Astrocyte (in vitro differentiated cells and primary cell): ENCODE measurements around the gene LY6G5B. TPM values are rescaled to one million over a fixed set of nuclear protein-coding genes. Genes with fewer than 3 reads are reported as not detected.
A peak's percentile ranks its signal among the peaks of the same experiment; 100 is the strongest.

Experiments used
- DNase-seq: peaks from one replicate; pipeline ENCODE4 v3.0.0-alpha.2; 2010; ENCODE audit warnings: low read depth
- FAIRE-seq: peaks from 2 replicates; lab custom pipeline; 2011; peaks lifted over from hg19 to GRCh38; lab: Jason Lieb, UNC
- H2AFZ ChIP-seq: 2 replicates; pipeline ENCODE4 v1.6.0; 2012; ENCODE audit warnings: low read depth, low read length, inconsistent platforms
- H3K27ac ChIP-seq: 2 replicates; pipeline ENCODE4 v1.5.1; 2011; ENCODE audit warnings: low read depth, low read length, inconsistent platforms
- H3K27me3 ChIP-seq: 2 replicates; pipeline ENCODE4 v1.6.0; 2011; ENCODE audit warnings: low read length, inconsistent platforms; ENCODE audit not compliant: insufficient read depth
- H3K36me3 ChIP-seq: 2 replicates; pipeline ENCODE4 v1.5.1; 2011; ENCODE audit warnings: low read length, inconsistent platforms; ENCODE audit not compliant: insufficient read depth
- H3K4me1 ChIP-seq: 2 replicates; pipeline ENCODE4 v1.5.1; 2011; ENCODE audit warnings: low read length, inconsistent platforms; ENCODE audit not compliant: insufficient read depth
- H3K4me2 ChIP-seq: 2 replicates; pipeline ENCODE4 v1.6.0; 2012; ENCODE audit warnings: low read length, inconsistent platforms
- H3K4me3 ChIP-seq: 2 replicates; pipeline ENCODE4 v1.5.1; 2011; ENCODE audit warnings: low read depth, mild to moderate bottlenecking, low read length, inconsistent platforms; ENCODE audit not compliant: insufficient read depth
- H3K79me2 ChIP-seq: 2 replicates; pipeline ENCODE4 v1.6.0; 2012; ENCODE audit warnings: mild to moderate bottlenecking, low read length, inconsistent platforms; ENCODE audit not compliant: insufficient read depth
- H3K9ac ChIP-seq: 2 replicates; pipeline ENCODE4 v1.6.0; 2012; ENCODE audit warnings: mild to moderate bottlenecking, low read length, inconsistent platforms
- H3K9me3 ChIP-seq: 2 replicates; pipeline ENCODE4 v1.5.1; 2012; ENCODE audit warnings: low read depth, mild to moderate bottlenecking, low read length, inconsistent platforms; ENCODE audit not compliant: insufficient read depth
- H4K20me1 ChIP-seq: 2 replicates; pipeline ENCODE4 v1.6.0; 2012; ENCODE audit warnings: low read length, inconsistent platforms; ENCODE audit not compliant: insufficient read depth
- H3K27ac Mint-ChIP-seq: one replicate; pipeline ENCODE4 v1.8.0; 2021; ENCODE audit warnings: mild to moderate bottlenecking, mixed read lengths; ENCODE audit not compliant: unreplicated experiment
- H3K27me3 Mint-ChIP-seq: one replicate; pipeline ENCODE4 v1.8.0; 2021; ENCODE audit warnings: low read depth, mixed read lengths; ENCODE audit not compliant: unreplicated experiment
- H3K36me3 Mint-ChIP-seq: one replicate; pipeline ENCODE4 v1.8.0; 2021; ENCODE audit warnings: low read depth, mixed read lengths; ENCODE audit not compliant: unreplicated experiment
- H3K4me1 Mint-ChIP-seq: one replicate; pipeline ENCODE4 v1.8.0; 2021; ENCODE audit warnings: low read depth, mixed read lengths; ENCODE audit not compliant: unreplicated experiment
- H3K4me3 Mint-ChIP-seq: one replicate; pipeline ENCODE4 v1.8.0; 2021; ENCODE audit warnings: mild to moderate bottlenecking, moderate library complexity, mixed read lengths; ENCODE audit not compliant: unreplicated experiment
- H3K9me3 Mint-ChIP-seq: one replicate; pipeline ENCODE4 v1.8.0; 2021; ENCODE audit warnings: mild to moderate bottlenecking, mixed read lengths; ENCODE audit not compliant: unreplicated experiment
- EZH2 ChIP-seq: IDR thresholded peaks from 2 replicates; pipeline ENCODE4 v1.6.1; 2012; ENCODE audit warnings: mild to moderate bottlenecking, low read length, inconsistent platforms; ENCODE audit not compliant: insufficient read depth
- total RNA-seq: library from RNA; stranded (reverse); gene quantifications from 2 replicates; pipeline ENCODE4 v1.2.1, GENCODE V29; 2021
- TF ChIP-seq, protein P1 (sequence below): IDR thresholded peaks from 2 replicates; pipeline ENCODE4 v1.5.1; 2011; ENCODE audit warnings: low read depth, mild to moderate bottlenecking, inconsistent platforms, low read length, moderate library complexity; ENCODE audit not compliant: insufficient read depth

The LY6G5B gene
- total RNA-seq, 1 donor from 2014 or later, result 20.3 TPM

DNA sequence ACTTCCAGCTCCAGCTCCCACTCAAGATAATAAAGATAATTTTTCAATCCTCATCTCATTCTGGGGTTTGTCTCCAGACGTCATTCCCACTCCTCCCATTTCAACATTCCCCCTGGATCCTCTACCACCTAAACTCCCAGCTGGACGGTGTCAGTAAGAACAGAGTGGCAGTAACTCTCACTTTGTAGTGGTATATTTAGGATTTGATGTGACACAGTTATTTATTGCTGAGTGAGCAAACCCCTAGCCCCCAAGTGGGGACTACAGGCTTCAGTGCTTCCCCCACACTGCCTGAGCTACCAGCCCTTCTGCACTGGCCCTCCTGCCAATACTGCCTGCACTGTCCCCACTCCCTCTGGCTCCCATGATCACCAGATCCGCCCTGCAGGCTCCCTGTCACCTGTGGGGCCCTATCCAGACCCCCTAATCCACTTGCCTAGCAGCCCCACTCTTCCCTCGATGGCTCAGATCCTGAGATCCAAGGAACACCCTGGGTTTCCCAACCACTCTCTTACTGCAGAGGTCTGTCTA, 11.6 kb upstream of the LY6G5B start:
- no peaks in the 10 kb centered on the region for H3K27me3 Mint-ChIP-seq
- H3K4me3 Mint-ChIP-seq, result peak overlapping the region; percentile 79

DNA sequence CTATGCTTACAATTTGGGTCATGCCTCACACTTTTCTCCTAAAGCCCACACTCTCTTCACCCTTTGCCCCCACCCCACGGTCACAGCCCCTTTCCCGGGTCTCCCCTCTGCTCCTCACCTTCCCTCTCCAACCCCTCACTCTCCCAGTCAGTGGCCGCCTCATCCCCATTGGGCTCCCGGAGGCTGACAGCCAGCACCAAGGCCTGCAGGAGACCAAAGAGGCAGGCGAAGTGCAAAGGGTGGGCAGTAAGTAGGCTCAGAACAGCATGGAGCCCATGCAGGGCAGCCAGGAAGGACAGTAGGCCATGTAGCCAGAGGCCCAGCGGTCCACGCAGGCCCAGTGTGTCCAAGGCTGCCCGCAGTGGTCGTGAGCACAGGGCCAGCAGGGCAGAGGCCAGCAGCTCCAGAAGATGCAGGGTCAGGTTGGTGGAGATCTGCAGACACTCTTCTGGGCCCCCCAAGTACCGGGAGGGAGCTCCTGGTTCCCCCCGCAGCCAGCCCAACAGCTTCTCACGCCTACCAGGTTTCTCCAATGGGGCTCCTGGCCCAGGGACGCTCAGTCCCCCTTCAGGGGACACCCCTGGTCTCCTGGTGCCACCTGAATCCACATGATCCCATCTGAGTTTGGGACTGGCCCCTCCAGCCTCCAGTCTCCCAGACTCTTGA, 10.7 kb upstream of the LY6G5B start:
- Histone ChIP-seq H3K4me2 (peak overlapping the region; percentile 99), H3K9me3 (no peaks in the 10 kb centered on the region), H3K27ac (no peak overlapping the region), H3K9ac (peak overlapping the region; percentile 85), H3K36me3 (peaks cover 5% of the 10 kb centered on the region), H3K4me1 (peaks cover 39% of the 10 kb centered on the region), H2AFZ (no peak overlapping the region), H4K20me1 (peaks cover 32% of the 10 kb centered on the region), H3K27me3 (no peaks in the 10 kb centered on the region), H3K4me3 (peak overlapping the region; percentile 82), H3K79me2 (peaks cover 81% of the 10 kb centered on the region)
- H3K4me1 Mint-ChIP-seq, result peaks cover 23% of the 10 kb centered on the region
- FAIRE-seq (no peak), DNase-seq (no peak)
- peaks cover 23% of the 10 kb centered on the region for H3K36me3 Mint-ChIP-seq
- no peak overlapping the region for H3K27ac Mint-ChIP-seq
- TF ChIP-seq, protein P1, sequence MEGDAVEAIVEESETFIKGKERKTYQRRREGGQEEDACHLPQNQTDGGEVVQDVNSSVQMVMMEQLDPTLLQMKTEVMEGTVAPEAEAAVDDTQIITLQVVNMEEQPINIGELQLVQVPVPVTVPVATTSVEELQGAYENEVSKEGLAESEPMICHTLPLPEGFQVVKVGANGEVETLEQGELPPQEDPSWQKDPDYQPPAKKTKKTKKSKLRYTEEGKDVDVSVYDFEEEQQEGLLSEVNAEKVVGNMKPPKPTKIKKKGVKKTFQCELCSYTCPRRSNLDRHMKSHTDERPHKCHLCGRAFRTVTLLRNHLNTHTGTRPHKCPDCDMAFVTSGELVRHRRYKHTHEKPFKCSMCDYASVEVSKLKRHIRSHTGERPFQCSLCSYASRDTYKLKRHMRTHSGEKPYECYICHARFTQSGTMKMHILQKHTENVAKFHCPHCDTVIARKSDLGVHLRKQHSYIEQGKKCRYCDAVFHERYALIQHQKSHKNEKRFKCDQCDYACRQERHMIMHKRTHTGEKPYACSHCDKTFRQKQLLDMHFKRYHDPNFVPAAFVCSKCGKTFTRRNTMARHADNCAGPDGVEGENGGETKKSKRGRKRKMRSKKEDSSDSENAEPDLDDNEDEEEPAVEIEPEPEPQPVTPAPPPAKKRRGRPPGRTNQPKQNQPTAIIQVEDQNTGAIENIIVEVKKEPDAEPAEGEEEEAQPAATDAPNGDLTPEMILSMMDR, result no peak
- TF ChIP-seq EZH2, result no peak
- H3K9me3 Mint-ChIP-seq, result no peaks in the 10 kb centered on the region
- peak overlapping the region; percentile 90 for H3K4me3 Mint-ChIP-seq
- no peaks in the 10 kb centered on the region for H3K27me3 Mint-ChIP-seq

More for the DNA sequence above, 11.6 kb upstream of the LY6G5B start:
- Histone ChIP-seq H3K9me3 (no peaks in the 10 kb centered on the region), H3K79me2 (peaks cover 78% of the 10 kb centered on the region), H2AFZ (no peak overlapping the region), H3K4me2 (peak overlapping the region; percentile 99), H3K36me3 (peaks cover 5% of the 10 kb centered on the region), H3K27ac (no peak overlapping the region), H3K4me1 (peaks cover 36% of the 10 kb centered on the region), H4K20me1 (peaks cover 32% of the 10 kb centered on the region), H3K4me3 (no peak overlapping the region), H3K9ac (no peak overlapping the region), H3K27me3 (no peaks in the 10 kb centered on the region)
- TF ChIP-seq EZH2, result no peak
- TF ChIP-seq, protein P1, result no peak
- FAIRE-seq (no peak), DNase-seq (no peak)
- Mint-ChIP-seq H3K36me3 (peaks cover 23% of the 10 kb centered on the region), H3K9me3 (no peaks in the 10 kb centered on the region), H3K27ac (no peak overlapping the region), H3K4me1 (peaks cover 15% of the 10 kb centered on the region)
